ENCODE measurements around the gene FBXL2. TPM values are rescaled to one million over a fixed set of nuclear protein-coding genes. Genes with fewer than 3 reads are reported as not detected.

The FBXL2 gene
- total and polyA plus RNA-seq, 2 of the 8 experiments (the other 6 are each of a cell fraction or from before 2014, with no cell fraction given): 3.1 to 5.4 TPM

- H3K23ac ChIP-seq (ENCODE audit: insufficient read length): no peak overlapping the region
- H3K4me1 ChIP-seq (replicated peaks in 1 of 4; ENCODE audit: control insufficient read depth in 3 of 4, insufficient read depth in 4 of 4, low read length in 3 of 4): no peaks in the 10 kb centered on the region
- H2BK12ac ChIP-seq (ENCODE audit: low read depth, low read length): no peak overlapping the region
- no peaks in the 10 kb centered on the region for H4K20me1 ChIP-seq (replicated peaks in 1 of 2; ENCODE audit: control insufficient read depth in 1 of 2, insufficient read depth in 2 of 2, low read length in 2 of 2)
- no peaks in the 10 kb centered on the region for H3K36me3 ChIP-seq (ENCODE audit: control insufficient read depth in 2 of 4, insufficient read depth in 4 of 4, low read length in 3 of 4)
- no peak overlapping the region for H3K9ac ChIP-seq (replicated peaks in 1 of 4; ENCODE audit: extremely low read depth in 1 of 4, low read depth in 3 of 4, low read length in 3 of 4)
- H2BK5ac ChIP-seq (ENCODE audit: low read depth, low read length): no peak overlapping the region
- no peaks in the 10 kb centered on the region for H3K79me2 ChIP-seq (ENCODE audit: control insufficient read depth in 1 of 2, insufficient read depth in 2 of 2, low read length in 2 of 2)
- no peak overlapping the region for H2BK20ac ChIP-seq (ENCODE audit: low read length)
- H3K4me2 ChIP-seq (ENCODE audit: insufficient read depth in 1 of 2, low read depth in 2 of 2, low read length in 2 of 2): no peak overlapping the region
- no peaks in the 10 kb centered on the region for H3K79me1 ChIP-seq (ENCODE audit: low read depth, low read length)
- H2BK120ac ChIP-seq (replicated peaks; ENCODE audit: low read depth, low read length): no peak overlapping the region
- no peaks in the 10 kb centered on the region for H3K27me3 ChIP-seq (replicated peaks in 1 of 4; ENCODE audit: control insufficient read depth in 3 of 4, extremely low read depth in 1 of 4, insufficient read depth in 3 of 4, low read length in 3 of 4)
- no peak overlapping the region for H4K8ac ChIP-seq (ENCODE audit: extremely low read depth, insufficient read depth, low read length)
- no peaks in the 10 kb centered on the region for H3K23me2 ChIP-seq (ENCODE audit: low read depth, low read length)
- no peak overlapping the region for H4K5ac ChIP-seq (ENCODE audit: insufficient read length, low read depth, low read length)
- no peak overlapping the region for H3K18ac ChIP-seq (ENCODE audit: extremely low read depth, low read length)
- FAIRE-seq (no peak), DNase-seq (ENCODE audit: low read depth in 1 of 2, low spot score in 2 of 2) (no peak)
- no peak overlapping the region for H3K4me3 ChIP-seq (ENCODE audit: extremely low read depth in 1 of 4, insufficient read depth in 2 of 4, low read depth in 3 of 4, low read length in 4 of 4)
- no peak overlapping the region for H2AFZ ChIP-seq (ENCODE audit: low read length)
- H3K27ac ChIP-seq (ENCODE audit: low read depth, low read length): no peak overlapping the region
- H3K14ac ChIP-seq (ENCODE audit: insufficient read length): no peak overlapping the region
- ChIA-PET POLR2A (ENCODE audit: partially characterized antibody) (interaction anchor here (1.2 kb wide), 1 partner anchor 128 kb away, joined by 3 read pairs; no protein-coding TSS in a partner anchor), CTCF (ENCODE audit: partially characterized antibody) (interaction anchor here (0.6 to 2.5 kb wide), 3 partner anchors 29 to 200 kb away, joined by 3 to 9 read pairs (median 6); no protein-coding TSS in a partner anchor)
- H4K91ac ChIP-seq (replicated peaks; ENCODE audit: insufficient read length, low read length): no peak overlapping the region
- 97% methylated on average over 2 of the region's 2 CpGs; no CpG with 5 or more reads in 1 of the 2 experiments for WGBS, 2 experiments (ENCODE audit: extremely low coverage in 1 of 2, insufficient coverage in 1 of 2, insufficient read length in 1 of 2, insufficient replicate concordance in 2 of 2, low coverage in 1 of 2, low lambda C conversion rate in 2 of 2, missing lambda C conversion rate in 1 of 2)
- H3K9me3 ChIP-seq (ENCODE audit: insufficient read depth in 2 of 2, low read depth in 1 of 2, low read length in 1 of 2): no peaks in the 10 kb centered on the region
- no peak overlapping the region for H2AK5ac ChIP-seq (ENCODE audit: low read depth, low read length)
- H3K56ac ChIP-seq (replicated peaks; ENCODE audit: insufficient read length, low read depth, low read length): no peak overlapping the region
- no peak overlapping the region for H3K4ac ChIP-seq (replicated peaks; ENCODE audit: insufficient read length, low read depth, low read length)
- no peak overlapping the region for H2BK15ac ChIP-seq (ENCODE audit: low read length)
- TF ChIP-seq CBX8 (IDR thresholded peaks at IDR 0.05; ENCODE audit: borderline replicate concordance, low read depth, low read length) (no peak), CHD1 (IDR thresholded peaks at IDR 0.05; ENCODE audit: low read depth, low read length) (no peak), TCF12 (IDR thresholded peaks at IDR 0.05; ENCODE audit: low read depth, low read length) (no peak), CBX5 (IDR thresholded peaks at IDR 0.05; ENCODE audit: low read depth, low read length) (no peak), HDAC6 (IDR thresholded peaks at IDR 0.05; ENCODE audit: low read depth, low read length) (no peak), EP300 (IDR thresholded peaks at IDR 0.05; ENCODE audit: borderline replicate concordance in 1 of 2, low read depth in 2 of 2, low read length in 2 of 2) (no peak), GABPA (IDR thresholded peaks at IDR 0.05; ENCODE audit: borderline replicate concordance, insufficient read depth, low read length) (no peak), TEAD4 (IDR thresholded peaks at IDR 0.05; ENCODE audit: low read depth, low read length) (no peak), CHD2 (IDR thresholded peaks at IDR 0.05; ENCODE audit: low read length) (no peak), CREB1 (IDR thresholded peaks at IDR 0.05) (no peak), CTCF (IDR thresholded peaks at IDR 0.05; ENCODE audit: control extremely low read depth in 1 of 3, insufficient read depth in 1 of 3, low read depth in 1 of 3, low read length in 3 of 3) (no peak), BACH1 (IDR thresholded peaks at IDR 0.05; ENCODE audit: low read length) (no peak), NRF1 (IDR thresholded peaks at IDR 0.05; ENCODE audit: low read depth, low read length) (no peak)
Measured at GRCh38 chr3:33312361-33312760, 35.1 kb downstream of the FBXL2 start.

Data from H1 (cell line).